NCI-H1105 treated with DMSO at 0.1 percent for 48 hours (cell line): ENCODE data around the gene C2orf15.
"Not testable (repeated sequence)": the region's sequence is repeated elsewhere in the genome, so short reads cannot be mapped to it uniquely, and the experiment has no call there.

Experiments used
- DNase-seq: peaks from one replicate; lab custom pipeline; 2025; lab: John Stamatoyannopoulos, UW

Gene C2orf15

DNA sequence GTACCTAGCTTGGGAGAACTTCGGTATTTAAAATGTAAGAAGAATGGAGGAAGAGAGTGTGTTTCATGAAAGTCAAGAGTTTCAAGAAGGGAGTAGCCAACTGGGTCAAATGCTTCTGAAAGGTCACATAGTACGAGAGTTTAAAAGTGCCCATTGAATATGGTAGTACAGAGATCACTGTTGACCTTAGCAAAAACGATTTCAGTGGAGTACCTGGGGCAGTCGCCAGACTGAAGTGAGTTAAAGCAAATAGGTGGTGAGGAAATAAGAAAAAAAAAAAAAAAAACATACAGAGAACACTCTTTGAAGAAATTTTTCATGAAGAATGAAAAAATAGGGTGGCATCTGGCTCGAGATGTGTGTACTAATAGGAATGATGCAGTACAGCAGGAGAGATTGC, 24.7 kb downstream of the C2orf15 start:
- no peak for DNase-seq

DNA sequence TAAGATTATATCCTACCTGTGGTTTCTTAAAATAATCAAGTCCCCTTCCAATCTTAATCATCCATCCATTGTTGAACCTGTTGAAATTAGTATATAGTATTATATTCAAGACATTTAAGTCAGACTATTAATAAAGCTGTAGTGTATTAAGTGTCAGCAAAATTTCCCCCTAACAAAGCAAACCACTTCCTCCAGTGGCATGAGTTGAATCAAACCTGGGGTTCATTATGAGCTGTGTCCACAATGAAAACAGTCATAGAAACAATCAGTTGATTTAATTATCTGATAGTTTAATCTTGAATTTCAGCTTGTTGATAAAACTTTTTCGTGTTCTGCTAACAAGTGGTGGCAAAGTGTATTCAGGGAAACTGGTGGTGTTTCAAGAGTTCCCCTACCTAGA, 28.0 kb downstream of the C2orf15 start:
- DNase-seq = no peak

DNA sequence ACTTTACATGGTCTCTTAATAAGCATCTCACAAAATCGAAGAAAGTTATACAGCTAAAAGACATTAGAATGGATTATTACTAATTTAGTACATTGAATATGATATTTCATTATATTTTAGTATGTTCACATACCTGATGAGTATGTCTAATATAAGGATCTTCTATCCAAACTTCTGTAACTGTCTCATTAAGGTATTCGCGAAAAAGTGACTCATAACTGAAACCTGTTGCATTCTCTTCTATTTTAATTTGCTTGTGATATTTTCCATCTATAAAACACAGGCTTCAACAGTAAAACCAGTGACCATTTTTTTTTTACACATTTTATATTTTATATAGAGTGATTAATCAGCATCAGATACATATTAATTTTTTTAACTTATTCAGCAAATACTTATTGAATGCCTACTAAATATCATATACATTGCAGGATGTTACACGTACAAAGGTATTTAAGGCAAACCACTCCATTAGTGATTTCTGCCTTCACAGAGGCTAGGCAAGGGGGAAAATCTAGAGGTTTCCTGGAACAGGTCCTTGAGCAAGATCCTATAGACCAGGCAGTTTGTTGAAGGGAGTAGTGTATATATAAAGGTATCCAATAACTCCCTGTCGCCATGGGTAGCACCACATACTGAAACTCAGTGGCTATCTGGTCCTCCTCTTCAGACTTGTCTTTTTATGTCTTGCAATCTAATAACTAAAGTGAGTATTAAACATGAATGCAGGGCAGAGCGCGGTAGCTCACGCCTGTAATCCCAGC, 30.1 kb downstream of the C2orf15 start:
- DNase-seq = no peak

DNA sequence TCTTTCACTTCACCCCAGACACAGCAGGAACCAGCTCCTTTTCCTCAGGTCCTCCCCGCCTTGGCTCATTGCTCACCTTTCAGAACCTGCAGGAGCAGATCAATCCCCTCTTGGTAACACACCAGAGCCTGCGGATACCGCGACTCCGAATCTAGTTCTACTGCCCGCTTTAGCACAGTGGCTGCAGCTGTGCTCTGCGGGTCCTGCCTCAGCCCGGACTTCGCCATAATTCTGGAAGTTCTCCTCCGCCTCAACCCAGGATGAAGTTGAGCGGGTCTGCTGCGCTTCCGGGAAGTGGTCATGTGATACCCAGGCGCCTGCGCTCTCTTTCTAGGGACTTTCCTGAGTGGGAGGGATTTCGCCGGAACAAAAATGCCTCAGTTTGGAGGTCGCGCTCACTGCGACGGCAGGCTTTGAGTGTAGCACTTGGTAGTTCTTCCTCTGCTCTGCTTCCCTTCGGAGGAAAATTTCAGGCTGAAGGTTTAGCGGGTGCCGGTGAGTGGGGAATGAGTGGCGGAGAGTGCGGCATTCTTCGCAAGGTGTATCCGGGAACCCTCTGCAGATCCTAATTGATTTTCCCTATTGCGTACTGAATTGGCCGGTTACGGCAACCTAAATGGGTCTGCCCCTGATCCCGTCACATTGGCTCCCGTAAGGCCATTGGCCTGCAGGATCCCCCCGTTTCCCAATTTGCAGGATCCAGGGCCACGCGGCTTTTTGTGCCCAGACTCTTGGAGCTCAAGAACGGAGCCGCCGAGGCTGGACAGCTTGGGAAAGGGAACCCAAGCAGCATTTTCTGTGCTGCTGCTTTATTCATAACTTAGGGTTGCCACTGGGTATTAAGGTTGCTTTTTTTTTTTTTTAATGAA, 39.5 kb downstream of the C2orf15 start, which contains the start of the genes MITD1 and MRPL30:
Gene MITD1, minus strand, starts transcription at position 304 of the 869 bp plus-strand sequence. Its CDS starts 77 bp downstream, at position 227.
Gene MRPL30, plus strand, starts transcription at position 430 of the 869 bp plus-strand sequence. CDS start 5,020 bp downstream, outside the sequence.
- DNase-seq = peak; percentile 91

DNA sequence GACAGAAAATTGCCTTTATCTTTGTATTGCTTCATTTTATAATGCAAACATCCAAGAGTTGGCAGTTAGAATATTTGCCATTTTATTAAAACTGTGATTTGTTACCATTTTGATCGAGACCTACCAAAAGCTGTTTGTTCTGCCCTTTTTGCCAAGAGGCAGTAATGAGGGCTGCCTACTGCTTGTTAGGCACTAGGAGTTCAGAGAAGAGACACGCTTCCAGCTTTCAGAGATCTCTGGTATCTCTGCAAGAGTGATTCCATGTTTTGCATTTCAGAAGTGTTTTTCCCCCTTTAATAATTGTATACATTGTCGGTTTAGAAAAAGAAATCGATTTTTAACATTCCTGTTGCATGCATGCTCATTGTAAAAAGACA, 40.1 kb downstream of the C2orf15 start:
- no peak for DNase-seq

DNA sequence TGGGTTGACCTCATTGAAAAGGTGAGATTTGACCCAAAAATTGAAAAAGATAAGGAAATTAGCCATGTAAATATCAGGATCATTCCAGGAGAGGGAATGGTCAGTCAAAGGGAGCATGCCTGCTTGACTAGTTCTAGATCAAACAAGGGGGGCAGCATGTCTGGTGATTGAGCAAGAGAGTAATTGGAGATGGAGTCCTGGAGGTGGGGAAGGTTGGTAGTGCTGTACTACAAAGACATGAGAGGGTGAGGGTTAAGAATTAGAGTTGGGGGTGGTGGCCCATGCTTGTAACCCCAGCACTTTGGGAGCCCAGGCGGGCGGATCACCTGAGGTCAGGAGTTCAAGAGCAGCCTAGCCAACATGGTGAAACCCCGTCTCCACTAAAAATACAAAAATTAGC, 41.5 kb downstream of the C2orf15 start:
- DNase-seq = no peak

DNA sequence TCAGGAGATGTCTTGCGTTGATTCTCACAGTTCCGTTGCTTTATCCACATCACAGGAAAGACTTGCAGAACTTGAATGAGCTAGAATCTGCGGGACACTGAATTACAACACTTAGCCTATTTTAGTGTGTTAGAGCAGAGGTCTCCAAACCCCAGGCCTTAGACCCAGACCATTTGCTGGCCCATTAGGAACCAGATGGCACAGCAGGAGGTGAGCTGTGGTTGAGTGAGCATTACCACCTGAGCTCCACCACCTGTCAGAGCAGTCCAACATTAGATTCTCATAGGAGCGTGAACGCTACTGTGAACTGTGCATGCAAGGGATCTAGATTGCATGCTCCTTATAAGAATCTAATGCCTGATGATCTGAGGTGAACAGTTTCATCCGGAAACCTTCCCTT, 43.3 kb downstream of the C2orf15 start:
- DNase-seq = no peak

DNA sequence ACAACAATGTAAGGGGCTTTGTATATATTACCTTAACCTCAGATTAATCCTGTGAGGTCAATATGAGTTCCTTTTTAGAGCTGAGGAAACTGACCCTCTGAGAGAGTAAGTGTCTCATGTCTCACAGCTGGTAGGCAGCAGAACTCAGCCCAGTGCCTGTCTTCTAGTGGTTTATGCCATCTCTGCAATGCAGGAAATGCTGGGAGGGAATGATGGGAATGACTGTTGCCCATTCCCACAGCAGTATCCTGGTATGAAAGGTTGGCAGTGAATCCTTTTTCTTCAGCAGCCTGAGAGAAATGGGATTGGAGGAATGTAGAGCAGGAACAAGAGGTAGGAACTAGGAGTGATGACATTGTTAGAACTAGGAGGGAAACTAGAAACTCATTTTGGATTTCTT, 45.5 kb downstream of the C2orf15 start:
- no peak for DNase-seq

DNA sequence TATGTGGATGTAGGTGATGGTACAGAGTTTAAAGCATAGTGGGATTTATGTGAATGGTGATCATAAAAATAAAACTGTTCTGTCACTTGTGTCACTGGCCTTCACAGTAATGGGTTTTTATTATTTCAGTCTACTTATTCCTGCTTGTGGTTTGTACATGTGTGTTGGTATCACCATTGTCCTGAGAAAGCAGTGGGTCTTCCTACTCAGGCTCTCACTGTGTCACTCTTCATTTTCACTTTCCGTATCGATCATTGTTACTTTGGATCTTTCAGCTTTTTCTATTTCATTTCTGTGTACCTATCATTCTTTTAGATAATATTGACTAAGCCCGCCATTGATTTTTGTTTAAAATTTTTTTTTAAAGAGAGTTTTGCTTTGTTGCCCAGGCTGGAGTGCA, 46.9 kb downstream of the C2orf15 start:
- DNase-seq = no peak

DNA sequence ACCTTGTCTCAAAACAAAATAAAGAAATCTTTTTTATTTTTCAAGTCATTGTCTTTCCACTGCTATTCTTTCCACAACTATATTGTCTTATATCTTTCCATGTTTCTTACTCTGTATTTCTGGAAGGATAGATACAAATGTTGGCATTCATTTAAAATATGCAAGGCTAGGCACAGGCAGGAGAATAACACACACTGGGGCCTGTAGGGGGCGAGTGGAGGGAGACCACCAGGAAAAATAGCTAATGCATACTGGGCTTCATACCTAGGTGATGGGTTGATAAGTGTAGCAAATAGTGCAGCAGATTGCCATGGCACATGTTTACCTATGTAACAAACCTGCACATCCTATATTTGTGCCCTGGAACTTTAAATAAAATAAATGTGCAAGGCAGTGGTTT, 49.0 kb downstream of the C2orf15 start:
- DNase-seq = no peak

DNA sequence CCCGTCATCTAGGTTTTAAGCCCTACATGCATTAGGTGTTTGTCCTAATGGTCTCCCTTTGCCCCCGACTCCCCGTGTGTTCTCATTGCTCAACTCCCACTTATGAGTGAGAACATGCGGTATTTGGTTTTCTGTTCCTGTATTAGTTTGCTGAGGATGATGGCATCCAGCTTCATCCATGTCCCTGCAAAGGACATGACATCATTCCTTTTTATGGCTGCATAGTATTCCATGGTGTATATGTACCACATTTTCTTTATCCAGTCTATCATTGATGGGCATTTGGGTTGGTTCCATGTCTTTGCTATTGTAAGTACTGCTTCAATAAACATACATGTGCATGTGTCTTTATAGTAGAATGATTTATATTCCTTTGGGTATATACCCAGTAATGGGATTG, 50.9 kb downstream of the C2orf15 start:
- not testable (repeated sequence) for DNase-seq

DNA sequence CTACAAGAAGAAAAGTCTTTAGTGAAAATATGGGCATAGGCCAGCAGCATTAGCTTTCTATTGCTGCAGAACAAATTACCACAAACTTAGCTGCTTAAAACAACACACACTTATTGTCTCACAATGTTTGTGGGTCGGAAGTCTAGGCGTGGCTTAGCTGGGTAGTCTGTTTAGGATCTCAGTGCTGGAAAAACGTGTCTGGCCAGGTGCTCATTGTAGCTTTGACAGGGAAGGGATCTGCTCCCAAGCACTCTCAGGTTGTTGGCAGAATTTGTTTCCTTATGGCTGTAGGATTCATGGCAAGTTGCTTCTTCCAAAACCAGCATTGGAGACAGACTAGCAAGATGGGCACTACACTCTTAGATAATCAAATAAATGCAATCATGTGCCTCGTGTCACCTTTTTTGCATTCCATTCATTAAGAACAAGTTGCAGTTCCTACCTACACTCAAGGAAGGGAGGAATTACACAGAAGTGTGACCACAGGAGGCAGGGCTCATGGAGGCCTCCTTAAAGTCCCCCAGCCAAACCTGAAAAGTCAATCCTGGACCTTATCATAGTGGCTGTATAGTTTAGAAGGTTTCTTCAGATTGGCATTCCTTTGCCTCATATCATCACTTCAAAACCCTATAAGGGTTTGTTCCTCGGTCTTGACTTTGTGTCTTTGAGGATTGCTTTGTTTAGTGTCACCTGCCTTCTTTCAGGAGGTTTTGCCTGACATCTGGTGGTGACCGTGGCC, 56.8 kb downstream of the C2orf15 start:
- DNase-seq = no peak

DNA sequence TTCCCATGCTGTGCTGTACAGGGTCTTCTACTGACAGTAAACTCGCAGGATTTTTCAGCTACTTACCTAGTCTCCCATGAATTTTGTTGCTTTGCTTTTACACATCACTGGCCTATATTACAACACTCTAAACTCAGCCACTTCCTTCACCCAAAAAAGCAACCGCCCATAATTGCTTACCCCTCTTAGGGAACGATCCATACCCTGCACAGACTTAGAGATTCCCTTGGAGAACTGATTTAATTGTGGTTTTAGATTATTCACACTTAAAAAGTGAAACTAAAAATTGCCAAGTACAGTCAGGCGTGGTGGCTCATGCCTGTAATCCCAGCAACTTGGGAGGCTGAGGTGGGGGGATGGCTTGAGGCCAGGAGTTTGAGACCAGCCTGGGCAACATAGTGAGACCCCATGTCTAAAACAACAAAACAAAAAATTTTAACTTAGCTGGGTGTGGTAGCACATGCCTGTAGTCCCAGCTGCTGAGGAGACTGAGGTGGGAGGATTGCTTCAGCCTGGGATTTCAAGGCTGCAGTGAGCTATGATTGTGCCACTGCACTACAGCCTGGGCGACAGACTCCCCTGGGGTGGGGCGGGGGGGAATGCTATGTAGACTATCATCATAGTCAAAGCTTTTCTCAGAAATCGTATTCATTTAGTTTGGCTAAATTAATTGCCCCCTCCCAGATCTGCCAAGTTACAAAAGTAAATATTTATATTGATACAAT, 58.7 kb downstream of the C2orf15 start:
- no peak for DNase-seq
